CD4-positive, CD25-positive, alpha-beta regulatory T cell (primary cell): ENCODE results near the gene MYL10. TPM values are rescaled to one million over a fixed set of nuclear protein-coding genes. Genes with fewer than 3 reads are reported as not detected.

Experiments
- ATAC-seq, 2 donors: fragments of 150-1000 bp; cut with Tn5 transposase; one replicate each; pipeline ENCODE4 v1.10.0; 2021; ENCODE audit warnings: low read depth in 2 of 2, moderate number of reproducible peaks in 2 of 2, moderate library complexity in 1 of 2
- DNase-seq, 3 donors: peaks; one replicate each; pipeline versions ENCODE4 v3.0.0 to v3.0.0-alpha.2; 2012 to 2022; ENCODE audit warnings: mixed read lengths in 1 of 3
- H3K27ac ChIP-seq: one replicate; pipeline ENCODE4 v1.7.0; 2013; ENCODE audit warnings: mild to moderate bottlenecking, low read length; ENCODE audit not compliant: insufficient read depth, poor library complexity, severe bottlenecking
- H3K27me3 ChIP-seq: one replicate; pipeline ENCODE4 v1.7.0; 2013; ENCODE audit warnings: low read length; ENCODE audit not compliant: control insufficient read depth, insufficient read depth
- H3K36me3 ChIP-seq: one replicate; pipeline ENCODE4 v1.7.0; 2013; ENCODE audit warnings: mild to moderate bottlenecking, low read length, moderate library complexity; ENCODE audit not compliant: control insufficient read depth, insufficient read depth
- H3K4me1 ChIP-seq: 2 replicates; pipeline ENCODE4 v1.7.0; 2013; ENCODE audit warnings: mild to moderate bottlenecking, low read length; ENCODE audit not compliant: insufficient read depth, control insufficient read depth, poor library complexity, severe bottlenecking
- H3K4me3 ChIP-seq: one replicate; pipeline ENCODE4 v1.7.0; 2013; ENCODE audit warnings: low read depth, mild to moderate bottlenecking, low read length, moderate library complexity
- H3K9me3 ChIP-seq, 2 experiments: 1 replicate in 1 of 2; 2 replicates in 1 of 2; pipeline ENCODE4 v1.7.0; 2013; ENCODE audit warnings: low read length in 2 of 2, mild to moderate bottlenecking in 1 of 2, moderate library complexity in 1 of 2; ENCODE audit not compliant: control insufficient read depth in 2 of 2
- H3K27ac Mint-ChIP-seq, 3 donors: one replicate each; pipeline ENCODE4 v1.8.0; 2020 to 2022; ENCODE audit warnings: mild to moderate bottlenecking in 3 of 3, mixed read lengths in 3 of 3, moderate library complexity in 2 of 3
- H3K27me3 Mint-ChIP-seq: one replicate; pipeline ENCODE4 v1.8.0; 2022; ENCODE audit warnings: mild to moderate bottlenecking, mixed read lengths
- H3K36me3 Mint-ChIP-seq: one replicate; pipeline ENCODE4 v1.8.0; 2020; ENCODE audit warnings: mixed read lengths
- H3K4me1 Mint-ChIP-seq, 4 donors: one replicate each; pipeline ENCODE4 v1.8.0; 2020 to 2022; ENCODE audit warnings: mixed read lengths in 4 of 4, mild to moderate bottlenecking in 1 of 4
- H3K4me3 Mint-ChIP-seq, 4 donors: one replicate each; pipeline ENCODE4 v1.8.0; 2020 to 2022; ENCODE audit warnings: mild to moderate bottlenecking in 4 of 4, mixed read lengths in 4 of 4, moderate library complexity in 3 of 4
- H3K9me3 Mint-ChIP-seq, 7 donors: one replicate each; pipeline ENCODE4 v1.8.0; 2020 to 2022; ENCODE audit warnings: mixed read lengths in 7 of 7, mild to moderate bottlenecking in 3 of 7, moderate library complexity in 2 of 7
- polyA plus RNA-seq, 4 donors: library from polyadenylated mRNA; unstranded; fragments of 300-500 nt; fragmentation: Illumina TruSeq; gene quantifications; one replicate each; pipeline ENCODE4 v1.2.3, GENCODE V29; 2021
- total RNA-seq: library from RNA; stranded (reverse); gene quantifications from one replicate; pipeline ENCODE4 v1.2.3, GENCODE V29; 2022

Gene MYL10
- total RNA-seq (not detected), polyA plus RNA-seq (not detected)

DNA sequence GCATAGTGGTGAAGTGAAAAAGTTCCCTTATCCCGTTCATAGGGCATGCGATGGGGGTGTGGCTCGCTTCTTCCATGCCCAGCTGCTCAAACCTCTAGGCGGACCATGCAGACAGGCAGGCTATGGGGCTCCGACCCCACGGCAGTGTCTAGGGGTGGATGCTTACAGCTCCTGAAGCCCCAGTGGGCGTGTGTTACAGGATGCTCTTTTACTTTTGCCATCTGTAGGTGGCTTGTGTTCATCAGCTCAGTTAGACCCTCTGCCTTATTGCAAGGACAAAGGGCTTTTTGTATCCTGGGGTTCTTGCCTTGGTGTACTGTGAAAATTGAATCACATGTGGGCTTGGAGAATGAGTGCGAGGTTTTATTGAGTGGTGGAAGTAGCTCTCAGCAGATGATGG lies at the start of gene MYL10:
Gene MYL10, minus strand, starts transcription at position 126 of the 400 bp plus-strand sequence. CDS start 178 bp downstream, outside the sequence.
- Mint-ChIP-seq H3K36me3 (no peaks in the 10 kb centered on the region), H3K9me3 (no peaks in the 10 kb centered on the region), H3K27ac (no peak within 1 kb of the TSS), H3K4me3 (no peak within 1 kb of the TSS), H3K4me1 (no peaks in the 10 kb centered on the region), H3K27me3 (no peaks in the 10 kb centered on the region)
- Histone ChIP-seq H3K4me1 (no peaks in the 10 kb centered on the region), H3K27ac (no peak within 1 kb of the TSS), H3K4me3 (no peak within 1 kb of the TSS), H3K9me3 (no peaks in the 10 kb centered on the region), H3K36me3 (no peaks in the 10 kb centered on the region), H3K27me3 (no peaks in the 10 kb centered on the region)
- ATAC-seq: no peak
- DNase-seq: no peak

- Mint-ChIP-seq H3K4me1 (no peaks in the 10 kb centered on the region), H3K4me3 (no peak overlapping the region), H3K27ac (no peak overlapping the region), H3K27me3 (peaks cover 4% of the 10 kb centered on the region), H3K9me3 (no peaks in the 10 kb centered on the region), H3K36me3 (no peaks in the 10 kb centered on the region)
- no peaks in the 10 kb centered on the region for H3K27me3 ChIP-seq
- H3K4me1 ChIP-seq: no peaks in the 10 kb centered on the region
- H3K36me3 ChIP-seq: no peaks in the 10 kb centered on the region
- no peak overlapping the region for H3K27ac ChIP-seq
- DNase-seq (no peak), ATAC-seq (no peak)
- no peaks in the 10 kb centered on the region for H3K9me3 ChIP-seq
- no peak overlapping the region for H3K4me3 ChIP-seq
Observed at GRCh38 chr7:101678658-101679057, 49.6 kb upstream of the MYL10 start.

DNA sequence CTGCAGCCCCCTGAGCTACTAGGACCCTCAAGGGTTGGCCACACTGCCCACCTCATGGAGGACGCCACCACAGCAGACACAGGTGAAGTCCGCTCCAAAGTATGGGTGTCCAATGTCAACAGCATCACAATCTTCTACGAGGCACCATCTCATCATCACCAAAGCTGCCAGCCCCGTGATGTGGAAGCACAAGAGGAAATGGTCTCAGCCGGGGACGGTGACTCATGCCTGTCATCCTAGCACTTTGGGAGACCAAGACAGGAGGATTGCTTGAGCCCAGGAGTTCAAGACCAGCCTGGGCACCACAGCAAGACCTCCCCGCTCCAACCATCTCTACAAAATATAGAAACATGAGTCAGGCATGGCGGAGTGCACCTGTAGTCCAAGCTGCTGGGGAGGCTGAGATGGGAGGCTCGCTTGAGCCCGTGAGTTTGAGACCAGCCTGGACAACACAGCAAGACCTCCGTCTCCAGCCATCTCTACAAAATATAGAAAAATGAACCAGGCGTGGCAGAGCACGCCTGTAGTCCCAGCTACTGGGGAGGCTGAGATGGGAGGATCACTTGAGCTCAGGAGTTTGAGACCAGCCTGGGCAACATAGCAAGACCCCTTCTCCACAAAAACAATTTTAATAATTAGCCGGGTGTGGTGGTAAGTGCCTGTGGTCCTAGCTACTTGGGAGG lies 48.8 kb upstream of the MYL10 start:
- Histone ChIP-seq H3K4me3 (no peak overlapping the region), H3K36me3 (no peaks in the 10 kb centered on the region), H3K9me3 (peaks cover 0 to 2% of the 10 kb centered on the region in 2 experiments), H3K27me3 (no peaks in the 10 kb centered on the region), H3K4me1 (no peaks in the 10 kb centered on the region), H3K27ac (no peak overlapping the region)
- H3K36me3 Mint-ChIP-seq: no peaks in the 10 kb centered on the region
- H3K27me3 Mint-ChIP-seq: no peaks in the 10 kb centered on the region
- no peaks in the 10 kb centered on the region for H3K4me1 Mint-ChIP-seq
- H3K27ac Mint-ChIP-seq: peak overlapping the region in 1 of 3 donors; percentile 63
- peaks cover 0 to 3% (median 0%) of the 10 kb centered on the region in 7 donors for H3K9me3 Mint-ChIP-seq
- no peak overlapping the region for H3K4me3 Mint-ChIP-seq
- DNase-seq: no peak
- no peak for ATAC-seq

DNA sequence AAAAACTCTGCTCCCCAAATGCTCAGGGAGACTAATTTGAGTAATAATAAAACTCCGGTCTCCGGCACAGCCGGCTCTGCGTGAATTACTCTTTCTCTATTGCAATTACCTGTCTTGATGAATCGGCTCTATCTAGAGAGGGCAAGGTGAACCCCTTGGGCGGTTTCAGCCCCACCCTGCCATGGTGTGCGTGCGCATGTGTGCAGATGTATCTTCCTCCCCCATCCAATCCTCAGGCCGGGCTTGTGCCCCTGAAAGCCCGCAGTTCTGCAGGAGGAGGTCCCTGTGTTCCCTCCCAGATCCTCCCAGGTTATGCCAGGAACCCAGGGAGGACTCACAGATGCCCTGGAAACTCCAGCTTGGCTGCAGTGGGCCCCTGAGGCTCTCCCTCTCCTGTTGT lies 48.3 kb upstream of the MYL10 start:
- Histone ChIP-seq H3K9me3 (peaks cover 0 to 2% of the 10 kb centered on the region in 2 experiments), H3K4me3 (no peak overlapping the region), H3K4me1 (no peaks in the 10 kb centered on the region), H3K36me3 (no peaks in the 10 kb centered on the region), H3K27me3 (no peaks in the 10 kb centered on the region), H3K27ac (no peak overlapping the region)
- no peaks in the 10 kb centered on the region for H3K27me3 Mint-ChIP-seq
- no peak overlapping the region for H3K27ac Mint-ChIP-seq
- ATAC-seq (no peak), DNase-seq (no peak)
- H3K36me3 Mint-ChIP-seq: no peaks in the 10 kb centered on the region
- no peak overlapping the region for H3K4me3 Mint-ChIP-seq
- H3K9me3 Mint-ChIP-seq: peaks cover 0 to 3% (median 0%) of the 10 kb centered on the region in 7 donors
- H3K4me1 Mint-ChIP-seq: no peaks in the 10 kb centered on the region

DNA sequence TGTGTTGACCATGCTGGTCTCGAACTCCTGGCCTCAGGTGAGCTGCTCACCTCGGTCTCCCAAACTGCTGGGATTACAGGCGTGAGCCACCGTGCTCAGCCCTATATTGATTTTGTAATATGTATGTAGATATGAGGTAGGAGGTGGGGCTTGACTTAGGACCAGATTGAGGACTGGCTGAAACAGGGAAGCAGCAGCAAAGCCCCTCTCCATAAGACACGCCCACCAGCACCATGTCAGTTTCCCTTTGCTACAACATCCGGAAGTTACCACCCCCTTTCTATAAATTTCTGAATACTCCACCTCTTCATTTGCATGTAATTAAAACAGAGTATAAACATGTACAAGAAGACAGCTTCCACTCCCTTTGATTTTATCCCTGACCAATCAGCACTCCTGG lies 47.9 kb upstream of the MYL10 start:
- H3K4me3 Mint-ChIP-seq: no peak overlapping the region
- peaks cover 0 to 2% of the 10 kb centered on the region in 2 experiments for H3K9me3 ChIP-seq
- ATAC-seq: no peak
- no peak overlapping the region for H3K27ac Mint-ChIP-seq
- H3K4me1 Mint-ChIP-seq: no peaks in the 10 kb centered on the region
- H3K9me3 Mint-ChIP-seq: peaks cover 0 to 3% (median 0%) of the 10 kb centered on the region in 7 donors
- H3K27me3 Mint-ChIP-seq: no peaks in the 10 kb centered on the region
- H3K4me3 ChIP-seq: no peak overlapping the region
- no peaks in the 10 kb centered on the region for H3K36me3 ChIP-seq
- no peaks in the 10 kb centered on the region for H3K27me3 ChIP-seq
- no peak overlapping the region for H3K27ac ChIP-seq
- no peaks in the 10 kb centered on the region for H3K36me3 Mint-ChIP-seq
- H3K4me1 ChIP-seq: no peaks in the 10 kb centered on the region
- DNase-seq: no peak

GRCh38 chr7:101676062-101676598 lies 47.0 kb upstream of the MYL10 start:
- peaks cover 0 to 3% (median 0%) of the 10 kb centered on the region in 7 donors for H3K9me3 Mint-ChIP-seq
- no peak for DNase-seq
- no peaks in the 10 kb centered on the region for H3K4me1 ChIP-seq
- H3K27ac ChIP-seq: no peak overlapping the region
- no peak overlapping the region for H3K4me3 Mint-ChIP-seq
- H3K36me3 ChIP-seq: no peaks in the 10 kb centered on the region
- H3K27ac Mint-ChIP-seq: no peak overlapping the region
- H3K27me3 Mint-ChIP-seq: no peaks in the 10 kb centered on the region
- H3K27me3 ChIP-seq: no peaks in the 10 kb centered on the region
- no peak overlapping the region for H3K4me3 ChIP-seq
- H3K4me1 Mint-ChIP-seq: no peaks in the 10 kb centered on the region
- H3K36me3 Mint-ChIP-seq: no peaks in the 10 kb centered on the region
- ATAC-seq: no peak
- peaks cover 0 to 2% of the 10 kb centered on the region in 2 experiments for H3K9me3 ChIP-seq

DNA sequence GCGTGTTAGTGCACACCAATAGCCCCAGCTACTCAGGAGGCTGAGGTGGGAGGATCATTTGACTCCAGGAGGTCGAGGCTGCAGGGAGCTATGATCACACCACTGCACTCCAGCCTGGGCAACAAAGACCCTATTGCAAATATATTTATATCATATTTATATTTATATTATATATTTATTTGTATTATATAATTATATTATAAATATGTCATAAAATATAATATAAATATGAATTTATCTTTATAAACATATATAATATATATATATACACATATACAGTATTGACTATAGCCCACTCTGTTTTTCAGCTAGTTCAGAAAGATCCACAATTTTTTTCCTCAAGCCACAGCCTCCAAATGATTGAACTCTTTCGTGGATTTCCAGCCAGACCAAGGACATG lies 45.3 kb upstream of the MYL10 start:
- Mint-ChIP-seq H3K27me3 (no peaks in the 10 kb centered on the region), H3K4me1 (no peaks in the 10 kb centered on the region), H3K9me3 (peaks cover 0 to 3% (median 0%) of the 10 kb centered on the region in 7 donors), H3K4me3 (no peak overlapping the region), H3K27ac (no peak overlapping the region), H3K36me3 (no peaks in the 10 kb centered on the region)
- Histone ChIP-seq H3K27ac (no peak overlapping the region), H3K27me3 (no peaks in the 10 kb centered on the region), H3K36me3 (no peaks in the 10 kb centered on the region), H3K4me3 (no peak overlapping the region), H3K9me3 (peaks cover 0 to 2% of the 10 kb centered on the region in 2 experiments), H3K4me1 (no peaks in the 10 kb centered on the region)
- no peak for ATAC-seq
- no peak for DNase-seq

- DNase-seq (no peak), ATAC-seq (no peak)
- Mint-ChIP-seq H3K27me3 (no peaks in the 10 kb centered on the region), H3K4me1 (no peaks in the 10 kb centered on the region), H3K27ac (no peak overlapping the region), H3K4me3 (no peak overlapping the region), H3K36me3 (no peaks in the 10 kb centered on the region), H3K9me3 (peaks cover 0 to 5% (median 0%) of the 10 kb centered on the region in 7 donors)
- no peaks in the 10 kb centered on the region for H3K27me3 ChIP-seq
- H3K9me3 ChIP-seq: peaks cover 0 to 2% of the 10 kb centered on the region in 2 experiments
- H3K4me3 ChIP-seq: no peak overlapping the region
- H3K4me1 ChIP-seq: no peaks in the 10 kb centered on the region
- no peaks in the 10 kb centered on the region for H3K36me3 ChIP-seq
- H3K27ac ChIP-seq: no peak overlapping the region
Observed at GRCh38 chr7:101673951-101674350, 44.9 kb upstream of the MYL10 start.
